ENCODE data around the gene HOXA9. TPM values are rescaled to one million over a fixed set of nuclear protein-coding genes. Genes with fewer than 3 reads are reported as not detected.

HOXA9 gene
- total and polyA plus RNA-seq, 2 of the 4 experiments (the other 2 are of a cell fraction): 0.18 to 0.32 TPM

DNA sequence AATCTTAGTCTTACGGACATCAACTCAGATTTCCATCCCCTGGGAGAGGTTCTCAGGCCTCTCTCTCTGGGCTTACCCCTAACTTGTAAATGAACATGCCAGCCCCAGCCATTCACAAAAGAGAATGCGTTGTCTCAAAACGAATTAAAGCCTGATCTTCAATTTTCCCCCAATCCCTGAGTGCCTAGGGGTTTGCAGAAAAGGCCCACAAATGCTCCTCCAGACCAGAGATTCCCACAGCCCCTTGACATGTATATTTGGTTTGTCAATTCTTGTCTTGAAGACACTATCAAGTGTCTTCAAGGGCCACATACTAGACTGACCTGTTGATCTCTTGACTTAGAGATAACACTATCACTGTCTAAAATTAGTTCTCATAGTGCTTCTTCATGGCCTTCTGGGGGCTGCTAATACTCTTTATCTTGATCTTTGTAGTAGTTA, 46.4 kb upstream of the HOXA9 start:
- ChIA-PET POLR2A (ENCODE audit: unreplicated experiment) (no interaction called here), CTCF (interaction anchor here (0.7 to 1.0 kb wide), 2 partner anchors 365 to 371 kb away, joined by 3 read pairs; no protein-coding TSS in a partner anchor)
- Histone ChIP-seq H2BK20ac (ENCODE audit: low read depth, low read length) (no peak overlapping the region), H3K23ac (ENCODE audit: low read depth, low read length) (no peak overlapping the region), H2BK15ac (ENCODE audit: low read depth, low read length) (no peak overlapping the region), H3K27ac (ENCODE audit: insufficient read depth, low read length) (no peak overlapping the region), H2BK120ac (ENCODE audit: low read depth, low read length) (no peak overlapping the region), H3K79me1 (ENCODE audit: low read depth in 1 of 2, low read length in 2 of 2) (no peaks in the 10 kb centered on the region), H3K9me3 (ENCODE audit: control insufficient read depth, insufficient read depth, low read length) (no peaks in the 10 kb centered on the region), H3K9me1 (ENCODE audit: insufficient read depth, low read length) (no peaks in the 10 kb centered on the region), H3K14ac (replicated peaks; ENCODE audit: low read depth, low read length) (no peak overlapping the region), H3K4ac (ENCODE audit: low read depth, low read length) (no peak overlapping the region), H4K91ac (ENCODE audit: insufficient read depth, low read depth, low read length) (no peak overlapping the region), H3K27me3 (ENCODE audit: control insufficient read depth, insufficient read depth, low read length) (peaks cover 96% of the 10 kb centered on the region), H3K9ac (ENCODE audit: low read depth, low read length) (no peak overlapping the region), H3K4me2 (ENCODE audit: low read depth, low read length) (no peak overlapping the region), H4K20me1 (ENCODE audit: insufficient read depth, low read length) (no peaks in the 10 kb centered on the region), H2AK5ac (ENCODE audit: low read depth, low read length) (no peak overlapping the region), H2BK5ac (ENCODE audit: low read depth, low read length, poor library complexity, severe bottlenecking) (no peak overlapping the region), H3K4me3 (ENCODE audit: insufficient read depth, low read depth, low read length) (no peak overlapping the region), H4K8ac (ENCODE audit: low read depth in 2 of 2, low read length in 2 of 2) (no peak overlapping the region), H3K4me1 (ENCODE audit: control insufficient read depth, insufficient read depth, low read length) (no peaks in the 10 kb centered on the region), H2AK9ac (replicated peaks; ENCODE audit: low read depth, low read length, poor library complexity) (no peak overlapping the region), H4K5ac (ENCODE audit: low read depth, low read length) (no peak overlapping the region), H2AFZ (replicated peaks; ENCODE audit: low read length, poor library complexity) (no peak overlapping the region), H3K56ac (ENCODE audit: extremely low read depth, insufficient read depth, low read length) (no peak overlapping the region), H3K18ac (ENCODE audit: low read depth, low read length) (no peak overlapping the region), H3K36me3 (ENCODE audit: control insufficient read depth, insufficient read depth, low read length) (no peaks in the 10 kb centered on the region)
- in situ Hi-C loops (cut with MboI; ENCODE audit: low sequenced_read_pairs): no loop called here
- intact Hi-C loops (cut with micrococcal nuclease): loop anchor here (5.0 kb wide), 3 partner anchors 451 to 811 kb away; partner anchors contain the start of gene HIBADH
- TF ChIP-seq MXI1 (IDR thresholded peaks at IDR 0.05; ENCODE audit: borderline replicate concordance, low read depth, low read length) (no peak), NFE2L2 (IDR thresholded peaks at IDR 0.05; ENCODE audit: low read depth, low read length) (no peak), MAZ (IDR thresholded peaks at IDR 0.05; ENCODE audit: borderline replicate concordance, low read depth, low read length) (no peak), SMC3 (IDR thresholded peaks at IDR 0.05; ENCODE audit: low read depth, low read length) (no peak), MAFK (IDR thresholded peaks at IDR 0.05; ENCODE audit: low read depth, low read length) (no peak), CHD1 (IDR thresholded peaks at IDR 0.05; ENCODE audit: low read depth, low read length) (no peak), RAD21 (IDR thresholded peaks at IDR 0.05; ENCODE audit: low read length) (no peak), RFX5 (IDR thresholded peaks at IDR 0.05; ENCODE audit: low read depth, low read length) (no peak), BHLHE40 (IDR thresholded peaks at IDR 0.05; ENCODE audit: low read depth, low read length) (no peak), ELK1 (IDR thresholded peaks at IDR 0.05; ENCODE audit: borderline replicate concordance, low read depth, low read length) (no peak), POLR2A (IDR thresholded peaks at IDR 0.05; ENCODE audit: low read depth, low read length) (no peak)
- TF ChIP-seq, protein P1, sequence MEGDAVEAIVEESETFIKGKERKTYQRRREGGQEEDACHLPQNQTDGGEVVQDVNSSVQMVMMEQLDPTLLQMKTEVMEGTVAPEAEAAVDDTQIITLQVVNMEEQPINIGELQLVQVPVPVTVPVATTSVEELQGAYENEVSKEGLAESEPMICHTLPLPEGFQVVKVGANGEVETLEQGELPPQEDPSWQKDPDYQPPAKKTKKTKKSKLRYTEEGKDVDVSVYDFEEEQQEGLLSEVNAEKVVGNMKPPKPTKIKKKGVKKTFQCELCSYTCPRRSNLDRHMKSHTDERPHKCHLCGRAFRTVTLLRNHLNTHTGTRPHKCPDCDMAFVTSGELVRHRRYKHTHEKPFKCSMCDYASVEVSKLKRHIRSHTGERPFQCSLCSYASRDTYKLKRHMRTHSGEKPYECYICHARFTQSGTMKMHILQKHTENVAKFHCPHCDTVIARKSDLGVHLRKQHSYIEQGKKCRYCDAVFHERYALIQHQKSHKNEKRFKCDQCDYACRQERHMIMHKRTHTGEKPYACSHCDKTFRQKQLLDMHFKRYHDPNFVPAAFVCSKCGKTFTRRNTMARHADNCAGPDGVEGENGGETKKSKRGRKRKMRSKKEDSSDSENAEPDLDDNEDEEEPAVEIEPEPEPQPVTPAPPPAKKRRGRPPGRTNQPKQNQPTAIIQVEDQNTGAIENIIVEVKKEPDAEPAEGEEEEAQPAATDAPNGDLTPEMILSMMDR (conservative IDR thresholded peaks at IDR 0.05; ENCODE audit: low read depth, low read length): no peak
- TF ChIP-seq, protein P2, sequence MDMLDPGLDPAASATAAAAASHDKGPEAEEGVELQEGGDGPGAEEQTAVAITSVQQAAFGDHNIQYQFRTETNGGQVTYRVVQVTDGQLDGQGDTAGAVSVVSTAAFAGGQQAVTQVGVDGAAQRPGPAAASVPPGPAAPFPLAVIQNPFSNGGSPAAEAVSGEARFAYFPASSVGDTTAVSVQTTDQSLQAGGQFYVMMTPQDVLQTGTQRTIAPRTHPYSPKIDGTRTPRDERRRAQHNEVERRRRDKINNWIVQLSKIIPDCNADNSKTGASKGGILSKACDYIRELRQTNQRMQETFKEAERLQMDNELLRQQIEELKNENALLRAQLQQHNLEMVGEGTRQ (IDR thresholded peaks at IDR 0.05; ENCODE audit: low read depth, low read length): no peak
- DNase-seq: no peak
- WGBS, 2 experiments (ENCODE audit: extremely low coverage in 2 of 2, insufficient read length in 1 of 2): no CpG with 5 or more reads among the region's 3 CpGs
- no peak for ATAC-seq (ENCODE audit: low read depth)
- BruUV-seq (replicated peaks): no TSS peak
- dilution Hi-C loops (cut with HindIII; ENCODE audit: low sequenced_read_pairs, unreplicated experiment): no loop called here

Measured in IMR-90 (cell line).